HepG2 (cell line): ENCODE measurements around the gene PLEKHG5. TPM values are rescaled to one million over a fixed set of nuclear protein-coding genes. Genes with fewer than 3 reads are reported as not detected.

Experiments
- ARNT2 ChIP-seq: sonication (generic); formaldehyde crosslinking; IDR thresholded peaks from 2 replicates; pipeline ENCODE4 v1.8.0; 2022; ENCODE audit warnings: mild to moderate bottlenecking, low read depth, missing genetic modification reagents, moderate library complexity
- ASH2L ChIP-seq: fragments of 300-600, 200-600 bp; sonication (generic); IDR thresholded peaks from 2 replicates; pipeline ENCODE4 v1.7.0; 2017; ENCODE audit warnings: low read depth, mild to moderate bottlenecking, moderate library complexity, mixed read lengths, low read length; ENCODE audit not compliant: insufficient read length
- CBFB ChIP-seq: sonication (generic); formaldehyde crosslinking; IDR thresholded peaks from 2 replicates; pipeline ENCODE4 v1.4.0; 2020; ENCODE audit warnings: missing genetic modification reagents
- EZH2 ChIP-seq: conservative IDR thresholded peaks from 2 replicates; pipeline ENCODE4 v1.6.1; 2012; ENCODE audit warnings: mild to moderate bottlenecking, low read depth, low read length, moderate library complexity
- FOXC1 ChIP-seq: sonication (generic); formaldehyde crosslinking; IDR thresholded peaks from 2 replicates; pipeline ENCODE4 v1.8.0; 2022; ENCODE audit warnings: mild to moderate bottlenecking, missing genetic modification reagents, borderline replicate concordance
- MEIS1 ChIP-seq: sonication (generic); formaldehyde crosslinking; IDR thresholded peaks from 2 replicates; pipeline ENCODE4 v1.9.0; 2021; ENCODE audit warnings: mild to moderate bottlenecking, missing genetic modification reagents, moderate library complexity, borderline replicate concordance
- NFRKB ChIP-seq: fragments of 450-650 bp; IDR thresholded peaks from 2 replicates; pipeline ENCODE4 v1.6.1; 2017
- RFX3 ChIP-seq: IDR thresholded peaks from 2 replicates; pipeline ENCODE4 v1.6.1; 2016; ENCODE audit warnings: missing biosample characterization, missing genetic modification reagents
- RFX5 ChIP-seq: IDR thresholded peaks from 2 replicates; pipeline ENCODE4 v1.6.1; 2011; ENCODE audit warnings: low read depth, low read length, improper control_type of control experiment
- SP140L ChIP-seq: sonication (generic); formaldehyde crosslinking; IDR thresholded peaks from 2 replicates; pipeline ENCODE4 v1.4.0; 2020; ENCODE audit warnings: missing genetic modification reagents, borderline replicate concordance
- TEAD3 ChIP-seq: optimal IDR thresholded peaks from 2 replicates; pipeline ENCODE3; 2016; ENCODE audit warnings: borderline replicate concordance
- YEATS4 ChIP-seq: sonication (generic); formaldehyde crosslinking; IDR thresholded peaks from 2 replicates; pipeline ENCODE4 v1.4.0; 2020; ENCODE audit warnings: missing genetic modification reagents, borderline replicate concordance
- ZMYM3 ChIP-seq: sonication (generic); formaldehyde crosslinking; IDR thresholded peaks from 2 replicates; pipeline ENCODE4 v1.5.1; 2020; ENCODE audit warnings: mild to moderate bottlenecking, missing genetic modification reagents
- ZNF12 ChIP-seq: sonication (generic); formaldehyde crosslinking; IDR thresholded peaks from 2 replicates; pipeline ENCODE4 v1.5.0; 2020; ENCODE audit warnings: missing genetic modification reagents
- ZNF232 ChIP-seq: sonication (generic); formaldehyde crosslinking; IDR thresholded peaks from 2 replicates; pipeline ENCODE4 v1.4.0; 2020; ENCODE audit warnings: missing genetic modification reagents, borderline replicate concordance
- ZNF263 ChIP-seq: sonication (generic); formaldehyde crosslinking; IDR thresholded peaks from 2 replicates; pipeline ENCODE4 v1.4.0; 2020; ENCODE audit warnings: missing genetic modification reagents
- ZNF30 ChIP-seq: sonication (generic); formaldehyde crosslinking; IDR thresholded peaks from 2 replicates; pipeline ENCODE4 v1.5.0; 2020; ENCODE audit warnings: mild to moderate bottlenecking, missing genetic modification reagents
- ZNF337 ChIP-seq: sonication (generic); formaldehyde crosslinking; IDR thresholded peaks from 2 replicates; pipeline ENCODE4 v1.5.1; 2020; ENCODE audit warnings: missing genetic modification reagents, low read depth, mild to moderate bottlenecking, borderline replicate concordance
- ZNF354B ChIP-seq: sonication (generic); formaldehyde crosslinking; IDR thresholded peaks from 2 replicates; pipeline ENCODE4 v1.8.0; 2022; ENCODE audit warnings: mild to moderate bottlenecking, missing genetic modification reagents
- ZNF557 ChIP-seq: sonication (generic); formaldehyde crosslinking; IDR thresholded peaks from 2 replicates; pipeline ENCODE4 v1.4.0; 2020; ENCODE audit warnings: missing genetic modification reagents
- ZNF687 ChIP-seq: sonication (generic); formaldehyde crosslinking; IDR thresholded peaks from 2 replicates; pipeline ENCODE4 v1.5.1; 2020; ENCODE audit warnings: mild to moderate bottlenecking, missing genetic modification reagents, moderate library complexity
- ZSCAN31 ChIP-seq: sonication (generic); formaldehyde crosslinking; IDR thresholded peaks from 2 replicates; pipeline ENCODE4 v1.5.0; 2020; ENCODE audit warnings: low read depth, mild to moderate bottlenecking, missing genetic modification reagents
- polyA plus RNA-seq, 8 experiments: library from polyadenylated mRNA; depleted of rRNA in 3 of 8; stranded (reverse) in 7 of 8; unstranded in 1 of 8; fragments of >200 nt; fragmentation: Illumina TruSeq in 4 of 8; extraction: Trizol in 4 of 8; gene quantifications; 2 replicates each; pipeline versions ENCODE4 v1.2.1 to v1.2.3, GENCODE V29; 2011 to 2016; ENCODE audit warnings: low read depth in 4 of 8, missing spikeins in 1 of 8, mixed read lengths in 1 of 8; ENCODE audit not compliant: insufficient read depth in 1 of 8
- total RNA-seq, 5 experiments: library from RNA; depleted of rRNA; stranded (reverse); fragments of >200 nt; fragmentation: Illumina TruSeq; extraction: Trizol; gene quantifications; 2 replicates each; pipeline ENCODE4 v1.2.3, GENCODE V29; 2016; ENCODE audit warnings: low read depth in 1 of 5
- TF ChIP-seq, protein P1 (sequence below): sonication (generic); formaldehyde crosslinking; IDR thresholded peaks from 2 replicates; pipeline ENCODE4 v1.8.0; 2022; ENCODE audit warnings: mild to moderate bottlenecking, missing genetic modification reagents
- TF ChIP-seq, protein P2 (sequence below): IDR thresholded peaks from 2 replicates; pipeline ENCODE4 v1.6.1; 2016; ENCODE audit warnings: mild to moderate bottlenecking
- TF ChIP-seq, protein P3 (sequence below): sonication (generic); formaldehyde crosslinking; IDR thresholded peaks from 2 replicates; pipeline ENCODE4 v1.5.1; 2020; ENCODE audit warnings: missing genetic modification reagents, mild to moderate bottlenecking, borderline replicate concordance

PLEKHG5 gene
- total and polyA plus RNA-seq, 2 of the 13 experiments (the other 11 are each of a cell fraction or from before 2014, with no cell fraction given): 1.9 to 3.5 TPM

DNA sequence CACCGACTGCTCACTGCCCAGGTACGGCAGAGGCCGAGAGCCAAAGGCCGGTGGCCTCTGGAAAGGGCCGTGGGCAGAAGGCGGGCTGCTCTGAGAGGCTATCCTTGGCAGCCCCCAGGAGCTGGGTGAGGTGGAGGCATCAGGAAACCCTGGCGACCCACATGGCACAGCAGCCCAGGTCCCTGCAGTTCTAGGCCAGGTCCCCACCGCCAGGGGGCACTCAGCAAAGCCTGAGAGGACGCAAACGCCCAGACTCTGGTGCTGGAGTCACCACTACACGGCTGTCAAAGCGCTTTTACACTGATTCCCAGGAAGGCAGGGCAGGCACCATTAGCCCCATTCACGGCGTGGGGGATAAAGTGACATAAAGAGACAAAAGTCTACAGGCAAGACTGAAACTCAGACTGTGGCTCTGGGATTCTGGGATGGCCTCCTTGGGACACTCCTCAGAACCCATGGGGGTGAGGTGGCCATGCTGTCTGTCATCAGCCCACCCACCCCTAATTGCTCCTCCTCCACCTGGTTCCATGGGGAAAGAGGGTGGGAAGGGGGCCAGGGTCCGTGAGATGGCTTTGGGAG, 4.9 kb downstream of the PLEKHG5 start (continued):
- no peak for TF ChIP-seq ASH2L
- TF ChIP-seq CBFB: 0 out of 2 replicates have a peak, but pooled peaks have one; percentile 17
- TF ChIP-seq ZNF30 (CRISPR knock-in tag): no peak
- no peak for TF ChIP-seq ZMYM3
- TF ChIP-seq, protein P1, sequence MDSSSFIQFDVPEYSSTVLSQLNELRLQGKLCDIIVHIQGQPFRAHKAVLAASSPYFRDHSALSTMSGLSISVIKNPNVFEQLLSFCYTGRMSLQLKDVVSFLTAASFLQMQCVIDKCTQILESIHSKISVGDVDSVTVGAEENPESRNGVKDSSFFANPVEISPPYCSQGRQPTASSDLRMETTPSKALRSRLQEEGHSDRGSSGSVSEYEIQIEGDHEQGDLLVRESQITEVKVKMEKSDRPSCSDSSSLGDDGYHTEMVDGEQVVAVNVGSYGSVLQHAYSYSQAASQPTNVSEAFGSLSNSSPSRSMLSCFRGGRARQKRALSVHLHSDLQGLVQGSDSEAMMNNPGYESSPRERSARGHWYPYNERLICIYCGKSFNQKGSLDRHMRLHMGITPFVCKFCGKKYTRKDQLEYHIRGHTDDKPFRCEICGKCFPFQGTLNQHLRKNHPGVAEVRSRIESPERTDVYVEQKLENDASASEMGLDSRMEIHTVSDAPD (CRISPR knock-in tag): 0 out of 2 replicates have a peak, but pooled peaks have one; percentile 35
- TF ChIP-seq, protein P2, sequence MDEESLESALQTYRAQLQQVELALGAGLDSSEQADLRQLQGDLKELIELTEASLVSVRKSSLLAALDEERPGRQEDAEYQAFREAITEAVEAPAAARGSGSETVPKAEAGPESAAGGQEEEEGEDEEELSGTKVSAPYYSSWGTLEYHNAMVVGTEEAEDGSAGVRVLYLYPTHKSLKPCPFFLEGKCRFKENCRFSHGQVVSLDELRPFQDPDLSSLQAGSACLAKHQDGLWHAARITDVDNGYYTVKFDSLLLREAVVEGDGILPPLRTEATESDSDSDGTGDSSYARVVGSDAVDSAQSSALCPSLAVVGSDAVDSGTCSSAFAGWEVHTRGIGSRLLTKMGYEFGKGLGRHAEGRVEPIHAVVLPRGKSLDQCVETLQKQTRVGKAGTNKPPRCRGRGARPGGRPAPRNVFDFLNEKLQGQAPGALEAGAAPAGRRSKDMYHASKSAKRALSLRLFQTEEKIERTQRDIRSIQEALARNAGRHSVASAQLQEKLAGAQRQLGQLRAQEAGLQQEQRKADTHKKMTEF (CRISPR knock-in tag): 0 out of 2 replicates have a peak, but pooled peaks have one; percentile 24
- TF ChIP-seq ARNT2 (CRISPR knock-in tag): no peak
- no peak for TF ChIP-seq FOXC1 (CRISPR knock-in tag)
- TF ChIP-seq ZNF337 (CRISPR knock-in tag): no peak
- peak; percentile 38 for TF ChIP-seq TEAD3
- TF ChIP-seq ZNF232 (CRISPR knock-in tag): no peak
- no peak for TF ChIP-seq YEATS4
- no peak for TF ChIP-seq RFX5
- no peak for TF ChIP-seq NFRKB
- no peak for TF ChIP-seq EZH2
- no peak; the same call in 1 of the 2 replicates for TF ChIP-seq MEIS1 (CRISPR knock-in tag)
- TF ChIP-seq ZNF687 (CRISPR knock-in tag): peak; percentile 57
- no peak for TF ChIP-seq RFX3
- no peak for TF ChIP-seq ZSCAN31 (CRISPR knock-in tag)
- no peak for TF ChIP-seq ZNF354B
- TF ChIP-seq, protein P3, sequence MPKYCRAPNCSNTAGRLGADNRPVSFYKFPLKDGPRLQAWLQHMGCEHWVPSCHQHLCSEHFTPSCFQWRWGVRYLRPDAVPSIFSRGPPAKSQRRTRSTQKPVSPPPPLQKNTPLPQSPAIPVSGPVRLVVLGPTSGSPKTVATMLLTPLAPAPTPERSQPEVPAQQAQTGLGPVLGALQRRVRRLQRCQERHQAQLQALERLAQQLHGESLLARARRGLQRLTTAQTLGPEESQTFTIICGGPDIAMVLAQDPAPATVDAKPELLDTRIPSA: no peak
- TF ChIP-seq ZNF263 (CRISPR knock-in tag): no peak
- no peak for TF ChIP-seq ZNF12 (CRISPR knock-in tag)
- no peak for TF ChIP-seq SP140L (CRISPR knock-in tag)
- TF ChIP-seq ZNF557: no peak
